ENCODE measurements around the gene PLSCR5. TPM values are rescaled to one million over a fixed set of nuclear protein-coding genes. Genes with fewer than 3 reads are reported as not detected.

Gene PLSCR5
- polyA plus RNA-seq, 1 experiment = not detected

GRCh38 chr3:146612015-146612414, 6.9 kb upstream of the PLSCR5 start:
- Histone ChIP-seq H3K4me3 (ENCODE audit: low read depth, low read length) (no peak overlapping the region), H3K9me3 (ENCODE audit: control insufficient read depth, insufficient read depth, low read length) (no peaks in the 10 kb centered on the region), H3K27me3 (ENCODE audit: control insufficient read depth, insufficient read depth, low read length) (peaks cover 2% of the 10 kb centered on the region), H3K27ac (ENCODE audit: low read depth, low read length) (no peak overlapping the region)
- CTCF ChIA-PET = no interaction called here
- TF ChIP-seq CTCF (IDR thresholded peaks at IDR 0.05; ENCODE audit: low read depth, low read length) = no peak
- POLR2A ChIA-PET = interaction anchor here (0.6 kb wide), 1 partner anchor 646 kb away, joined by 3 read pairs; no protein-coding TSS in a partner anchor
- no peak for DNase-seq (ENCODE audit: low read depth, low spot score)

GRCh38 chr3:146611096-146611495, 6.0 kb upstream of the PLSCR5 start:
- no peak overlapping the region for H3K4me3 ChIP-seq (ENCODE audit: low read depth, low read length)
- ChIA-PET POLR2A (no interaction called here), CTCF (no interaction called here)
- no peak overlapping the region for H3K27ac ChIP-seq (ENCODE audit: low read depth, low read length)
- peaks cover 2% of the 10 kb centered on the region for H3K27me3 ChIP-seq (ENCODE audit: control insufficient read depth, insufficient read depth, low read length)
- no peak for TF ChIP-seq CTCF (IDR thresholded peaks at IDR 0.05; ENCODE audit: low read depth, low read length)
- H3K9me3 ChIP-seq (ENCODE audit: control insufficient read depth, insufficient read depth, low read length) = no peaks in the 10 kb centered on the region
- no peak for DNase-seq (ENCODE audit: low read depth, low spot score)

DNA sequence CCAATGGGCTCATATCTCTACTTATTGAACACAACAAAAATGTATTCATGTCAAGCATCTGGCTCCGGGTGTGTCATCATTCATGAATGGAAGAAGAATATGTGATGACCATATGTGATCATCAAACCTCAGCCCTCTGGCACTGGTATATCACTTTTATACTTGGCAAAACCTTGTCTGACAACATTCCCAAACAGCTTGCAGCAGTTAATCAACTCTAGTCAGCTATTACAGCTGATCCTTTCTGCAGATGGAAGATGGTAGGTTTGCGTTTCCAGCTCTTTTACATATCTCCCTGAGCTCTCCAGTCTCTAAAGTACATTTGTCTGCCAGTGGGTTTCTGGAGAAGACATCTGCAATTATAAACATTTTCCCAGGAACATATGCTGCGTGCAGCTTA, 6.6 kb downstream of the PLSCR5 start:
- CTCF ChIA-PET = interaction anchor here (1.2 to 1.7 kb wide), 3 partner anchors 9 to 42 kb away, joined by 3 to 10 read pairs (median 4); no protein-coding TSS in a partner anchor
- POLR2A ChIA-PET = no interaction called here

DNA sequence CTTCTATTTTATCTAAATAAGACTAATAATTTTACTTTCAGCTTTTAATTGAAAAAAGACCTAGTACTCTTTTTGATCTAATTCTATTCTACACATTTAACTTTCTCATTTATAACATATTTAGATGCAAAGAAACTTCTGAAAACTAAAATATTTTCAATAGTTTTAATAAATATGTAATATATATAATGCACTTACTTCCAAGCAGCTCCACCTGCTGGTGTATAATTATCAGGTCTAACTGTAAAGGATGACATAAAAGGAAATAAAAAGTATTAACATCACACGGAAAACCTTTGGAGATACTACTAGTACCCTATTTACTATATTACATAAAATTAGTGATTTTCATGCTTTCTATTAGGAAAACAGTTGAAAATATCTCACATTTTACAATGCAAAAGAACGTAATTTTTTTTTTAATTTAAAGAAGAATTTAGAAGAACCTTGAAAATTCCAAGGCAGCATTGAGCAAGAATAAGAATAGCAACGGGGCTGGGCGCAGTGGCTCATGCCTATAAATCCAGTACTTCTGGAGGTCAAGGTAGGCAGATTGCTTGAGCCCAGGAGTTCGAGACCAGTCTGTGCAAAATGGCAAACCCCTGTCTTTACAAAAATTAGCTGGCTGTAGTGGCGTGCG, 10.2 kb downstream of the PLSCR5 start:
- ChIA-PET CTCF (interaction anchor here (0.7 to 2.4 kb wide), 11 partner anchors 8 to 818 kb away, joined by 3 to 21 read pairs (median 6); partner anchors contain the start of gene PLSCR1), POLR2A (interaction anchor here (0.7 kb wide), 1 partner anchor 20 kb away, joined by 4 read pairs; no protein-coding TSS in a partner anchor)
- TF ChIP-seq CTCF (IDR thresholded peaks at IDR 0.05; ENCODE audit: low read depth, low read length) = peak; percentile 56
- DNase-seq (ENCODE audit: low read depth, low spot score) = no peak
- Histone ChIP-seq H3K4me3 (ENCODE audit: low read depth, low read length) (no peak overlapping the region), H3K27ac (ENCODE audit: low read depth, low read length) (no peak overlapping the region), H3K9me3 (ENCODE audit: control insufficient read depth, insufficient read depth, low read length) (no peaks in the 10 kb centered on the region), H3K27me3 (ENCODE audit: control insufficient read depth, insufficient read depth, low read length) (no peaks in the 10 kb centered on the region)

More for the DNA sequence above, 6.6 kb downstream of the PLSCR5 start:
- H3K4me3 ChIP-seq (ENCODE audit: low read depth, low read length) = no peak overlapping the region
- no peaks in the 10 kb centered on the region for H3K27me3 ChIP-seq (ENCODE audit: control insufficient read depth, insufficient read depth, low read length)
- no peaks in the 10 kb centered on the region for H3K9me3 ChIP-seq (ENCODE audit: control insufficient read depth, insufficient read depth, low read length)
- no peak for TF ChIP-seq CTCF (IDR thresholded peaks at IDR 0.05; ENCODE audit: low read depth, low read length)
- DNase-seq (ENCODE audit: low read depth, low spot score) = no peak
- no peak overlapping the region for H3K27ac ChIP-seq (ENCODE audit: low read depth, low read length)

DNA sequence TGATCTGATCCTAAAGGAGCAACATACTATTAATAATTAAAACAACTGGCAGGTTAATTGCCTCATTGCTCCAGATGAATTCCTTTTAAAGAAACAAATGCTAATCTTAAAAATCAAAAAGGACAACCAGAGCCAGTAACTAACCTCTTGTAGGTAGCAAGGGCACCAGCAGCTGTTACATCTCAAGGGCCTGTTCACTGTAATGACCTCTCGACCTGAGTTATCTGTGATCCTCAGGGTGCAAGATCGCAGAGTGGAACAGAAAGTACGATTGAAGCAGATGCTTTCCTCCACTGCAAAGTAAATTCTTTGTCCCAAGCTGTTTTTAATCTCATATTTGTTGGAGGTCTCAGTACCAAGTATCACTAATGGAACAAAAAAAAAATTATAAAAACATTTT, 11.4 kb downstream of the PLSCR5 start:
- Histone ChIP-seq H3K9me3 (ENCODE audit: control insufficient read depth, insufficient read depth, low read length) (no peaks in the 10 kb centered on the region), H3K4me3 (ENCODE audit: low read depth, low read length) (no peak overlapping the region), H3K27ac (ENCODE audit: low read depth, low read length) (no peak overlapping the region), H3K27me3 (ENCODE audit: control insufficient read depth, insufficient read depth, low read length) (no peaks in the 10 kb centered on the region)
- CTCF ChIA-PET = interaction anchor here (0.5 to 2.4 kb wide), 11 partner anchors 9 to 405 kb away, joined by 3 to 21 read pairs (median 6); no protein-coding TSS in a partner anchor
- no peak for DNase-seq (ENCODE audit: low read depth, low spot score)
- POLR2A ChIA-PET = no interaction called here
- no peak for TF ChIP-seq CTCF (IDR thresholded peaks at IDR 0.05; ENCODE audit: low read depth, low read length)

All from AG04450 (cell line).